Smooth muscle cell (in vitro differentiated cells): ENCODE data around the gene SLC35F3. TPM values are rescaled to one million over a fixed set of nuclear protein-coding genes. Genes with fewer than 3 reads are reported as not detected.

Experiments used
- DNase-seq: peaks from one replicate; lab custom pipeline; 2025; ENCODE audit not compliant: unreplicated experiment; lab: John Stamatoyannopoulos, UW
- H2AFZ ChIP-seq: fragments of 200-600 bp; sonication (generic); 2 replicates; pipeline ENCODE4 v1.6.0; 2016; ENCODE audit warnings: antibody characterized with exemption, low read depth, mild to moderate bottlenecking
- H3F3A ChIP-seq: fragments of 200-600 bp; sonication (generic); 2 replicates; pipeline ENCODE4 v1.6.0; 2017; ENCODE audit warnings: antibody characterized with exemption, low read depth
- H3K27ac ChIP-seq: fragments of 200-600 bp; sonication (generic); 2 replicates; pipeline ENCODE4 v1.5.1; 2016; ENCODE audit warnings: low read depth, mild to moderate bottlenecking
- H3K27me3 ChIP-seq: fragments of 200-600 bp; sonication (generic); 2 replicates; pipeline ENCODE4 v1.6.1; 2016; ENCODE audit warnings: low read depth, mild to moderate bottlenecking
- H3K36me3 ChIP-seq: fragments of 200-600 bp; sonication (generic); 2 replicates; pipeline ENCODE4 v1.5.1; 2016; ENCODE audit warnings: low read depth
- H3K4me1 ChIP-seq: fragments of 200-600 bp; sonication (generic); 2 replicates; pipeline ENCODE4 v1.5.1; 2016; ENCODE audit warnings: low read depth
- H3K4me2 ChIP-seq: fragments of 200-600 bp; sonication (generic); 2 replicates; pipeline ENCODE4 v1.6.0; 2016; ENCODE audit warnings: mild to moderate bottlenecking
- H3K4me3 ChIP-seq: fragments of 200-600 bp; sonication (generic); 2 replicates; pipeline ENCODE4 v1.5.1; 2016; ENCODE audit warnings: mild to moderate bottlenecking
- H3K79me2 ChIP-seq: fragments of 200-600 bp; sonication (generic); 2 replicates; pipeline ENCODE4 v1.6.0; 2016; ENCODE audit warnings: low read depth, mild to moderate bottlenecking
- H3K9ac ChIP-seq: fragments of 200-600 bp; sonication (generic); 2 replicates; pipeline ENCODE4 v1.6.0; 2016; ENCODE audit warnings: low read depth
- H3K9me3 ChIP-seq: fragments of 200-600 bp; sonication (generic); replicated peaks from 2 replicates; pipeline ENCODE4 v1.5.1; 2016; ENCODE audit warnings: low read depth
- H4K20me1 ChIP-seq: fragments of 200-600 bp; sonication (generic); 2 replicates; pipeline ENCODE4 v1.6.0; 2016; ENCODE audit warnings: low read depth
- WGBS: methylation state at CpG from one replicate; pipeline ENCODE4 v1.1.7; 2016; ENCODE audit warnings: low lambda C conversion rate; 5-methylcytosine and 5-hydroxymethylcytosine counted together
- polyA plus RNA-seq: library from polyadenylated mRNA; unstranded; fragments of >200 nt; fragmentation: Nextera tagmentation; extraction: Ambion mirVana; gene quantifications from 2 replicates; pipeline ENCODE4 v1.2.1, GENCODE V29; 2016
- total RNA-seq: library from RNA; depleted of rRNA; stranded (reverse); fragments of >200 nt; gene quantifications from 2 replicates; pipeline ENCODE4 v1.2.3, GENCODE V29; 2014
- TF ChIP-seq, protein P1 (sequence below): fragments of 200-600 bp; sonication (generic); IDR thresholded peaks from 2 replicates; pipeline ENCODE4 v1.5.1; 2017; ENCODE audit warnings: borderline replicate concordance, mild to moderate bottlenecking, antibody characterized with exemption; ENCODE audit not compliant: insufficient read depth, poor library complexity, severe bottlenecking

SLC35F3 gene
- total and polyA plus RNA-seq, 2 experiments from 2014 or later: 0.31 to 0.66 TPM

DNA sequence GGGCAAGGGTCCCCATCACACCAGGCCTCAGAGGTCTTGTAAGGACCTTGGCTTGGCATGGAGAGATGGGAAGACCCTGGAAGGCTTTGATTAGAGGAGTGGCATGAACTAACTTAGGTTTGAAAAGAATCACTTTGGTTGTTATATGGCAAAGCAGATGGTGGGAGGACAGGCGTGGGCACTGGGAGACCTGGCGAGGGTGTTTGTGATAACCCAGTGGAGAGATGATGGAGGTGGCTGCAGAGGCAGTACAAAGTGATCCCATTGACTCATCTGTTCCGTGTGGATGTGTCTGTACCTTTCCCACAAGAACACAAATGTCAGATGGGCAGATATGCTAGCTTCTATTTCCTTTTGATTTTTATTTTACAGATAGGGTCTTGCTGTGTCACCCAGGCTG is 168.3 kb downstream of the SLC35F3 start:
- no peak overlapping the region for H2AFZ ChIP-seq

GRCh38 chr1:234078143-234078542 is 173.7 kb downstream of the SLC35F3 start:
- Histone ChIP-seq H3K27ac (no peak overlapping the region), H3K36me3 (no peaks in the 10 kb centered on the region), H3K79me2 (no peaks in the 10 kb centered on the region), H3F3A (no peaks in the 10 kb centered on the region), H3K27me3 (no peaks in the 10 kb centered on the region), H3K9me3 (no peaks in the 10 kb centered on the region), H3K4me2 (no peak overlapping the region), H3K4me1 (no peaks in the 10 kb centered on the region), H4K20me1 (no peaks in the 10 kb centered on the region), H3K4me3 (no peak overlapping the region), H2AFZ (no peak overlapping the region), H3K9ac (no peak overlapping the region)
- DNase-seq: no peak
- 85% methylated on average over 1 of the region's 1 CpG for WGBS
- TF ChIP-seq, protein P1, sequence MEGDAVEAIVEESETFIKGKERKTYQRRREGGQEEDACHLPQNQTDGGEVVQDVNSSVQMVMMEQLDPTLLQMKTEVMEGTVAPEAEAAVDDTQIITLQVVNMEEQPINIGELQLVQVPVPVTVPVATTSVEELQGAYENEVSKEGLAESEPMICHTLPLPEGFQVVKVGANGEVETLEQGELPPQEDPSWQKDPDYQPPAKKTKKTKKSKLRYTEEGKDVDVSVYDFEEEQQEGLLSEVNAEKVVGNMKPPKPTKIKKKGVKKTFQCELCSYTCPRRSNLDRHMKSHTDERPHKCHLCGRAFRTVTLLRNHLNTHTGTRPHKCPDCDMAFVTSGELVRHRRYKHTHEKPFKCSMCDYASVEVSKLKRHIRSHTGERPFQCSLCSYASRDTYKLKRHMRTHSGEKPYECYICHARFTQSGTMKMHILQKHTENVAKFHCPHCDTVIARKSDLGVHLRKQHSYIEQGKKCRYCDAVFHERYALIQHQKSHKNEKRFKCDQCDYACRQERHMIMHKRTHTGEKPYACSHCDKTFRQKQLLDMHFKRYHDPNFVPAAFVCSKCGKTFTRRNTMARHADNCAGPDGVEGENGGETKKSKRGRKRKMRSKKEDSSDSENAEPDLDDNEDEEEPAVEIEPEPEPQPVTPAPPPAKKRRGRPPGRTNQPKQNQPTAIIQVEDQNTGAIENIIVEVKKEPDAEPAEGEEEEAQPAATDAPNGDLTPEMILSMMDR: no peak

More for the DNA sequence above, 168.3 kb downstream of the SLC35F3 start:
- TF ChIP-seq, protein P1: no peak
- Histone ChIP-seq H4K20me1 (no peaks in the 10 kb centered on the region), H3K79me2 (no peaks in the 10 kb centered on the region), H3K9me3 (no peaks in the 10 kb centered on the region), H3K27me3 (no peaks in the 10 kb centered on the region), H3K4me2 (no peak overlapping the region), H3K4me3 (no peak overlapping the region), H3K36me3 (no peaks in the 10 kb centered on the region), H3K9ac (no peak overlapping the region), H3K27ac (no peak overlapping the region), H3F3A (no peaks in the 10 kb centered on the region), H3K4me1 (no peaks in the 10 kb centered on the region)
- no peak for DNase-seq
- WGBS: 88% methylated on average over 3 of the region's 3 CpGs

DNA sequence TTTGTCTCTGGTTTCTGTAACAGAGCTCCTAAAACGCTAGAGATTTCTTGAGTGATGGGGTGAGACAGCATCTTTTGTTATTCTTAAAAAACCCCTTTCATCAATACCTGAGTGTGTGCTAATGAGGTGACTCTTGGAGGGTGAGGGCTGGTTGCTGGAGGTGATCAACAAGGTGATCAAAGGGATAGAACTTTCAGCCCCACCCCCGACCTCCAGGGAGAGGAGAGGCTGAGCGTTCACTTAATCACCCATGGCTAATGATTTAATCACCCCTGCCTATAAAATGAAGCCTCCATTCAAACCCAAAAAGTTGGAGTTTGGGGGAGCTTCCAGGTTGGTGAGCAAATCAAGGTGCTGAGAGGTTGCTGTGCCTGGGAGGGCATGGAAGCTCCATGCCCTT is 175.4 kb downstream of the SLC35F3 start:
- H3K4me2 ChIP-seq: no peak overlapping the region
- TF ChIP-seq, protein P1: no peak
- H3K27me3 ChIP-seq: peaks cover 2% of the 10 kb centered on the region
- no peaks in the 10 kb centered on the region for H3K79me2 ChIP-seq
- H3F3A ChIP-seq: no peaks in the 10 kb centered on the region
- H3K36me3 ChIP-seq: no peaks in the 10 kb centered on the region
- no peaks in the 10 kb centered on the region for H4K20me1 ChIP-seq
- no peak overlapping the region for H2AFZ ChIP-seq
- DNase-seq: no peak
- H3K9me3 ChIP-seq: no peaks in the 10 kb centered on the region
- no peak overlapping the region for H3K27ac ChIP-seq
- no peaks in the 10 kb centered on the region for H3K4me1 ChIP-seq
- no peak overlapping the region for H3K9ac ChIP-seq
- H3K4me3 ChIP-seq: no peak overlapping the region
- 43% methylated on average over 3 of the region's 3 CpGs for WGBS

DNA sequence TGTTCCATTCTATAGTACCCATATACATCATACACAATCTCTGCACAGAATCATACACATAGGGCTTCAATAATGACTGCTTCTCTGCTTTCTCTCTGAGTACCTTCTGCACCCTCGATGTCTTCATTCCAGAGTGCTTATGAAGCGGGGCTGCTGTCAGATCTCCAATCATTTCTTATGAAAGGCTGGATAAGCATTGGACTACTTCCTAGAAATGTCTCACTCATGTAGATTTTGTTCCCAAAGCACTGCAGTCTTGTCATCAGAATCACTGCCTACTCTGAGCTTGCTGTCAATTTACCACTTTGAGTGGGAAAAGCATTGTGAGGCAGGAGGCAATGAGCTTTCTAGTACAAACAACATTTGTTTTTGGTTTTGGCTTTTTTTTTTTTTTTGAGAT is 179.0 kb downstream of the SLC35F3 start:
- TF ChIP-seq, protein P1: no peak
- Histone ChIP-seq H3K4me3 (no peak overlapping the region), H3K9me3 (no peaks in the 10 kb centered on the region), H3K27ac (no peak overlapping the region), H3F3A (no peaks in the 10 kb centered on the region), H3K9ac (no peak overlapping the region), H3K27me3 (peaks cover 23% of the 10 kb centered on the region), H3K4me1 (no peaks in the 10 kb centered on the region), H3K4me2 (no peak overlapping the region), H4K20me1 (no peaks in the 10 kb centered on the region), H3K36me3 (no peaks in the 10 kb centered on the region), H2AFZ (no peak overlapping the region), H3K79me2 (no peaks in the 10 kb centered on the region)
- no peak for DNase-seq
- WGBS: 98% methylated on average over 2 of the region's 2 CpGs
